GM18511 (cell line): ENCODE data around the gene ANLN.

Experiments
- ATAC-seq: cut with Tn5 transposase; IDR thresholded peaks from one replicate; pipeline ENCODE4 v1.9.1; 2021; ENCODE audit warnings: mild to moderate bottlenecking, moderate library complexity; ENCODE audit not compliant: unreplicated experiment

Gene ANLN

DNA sequence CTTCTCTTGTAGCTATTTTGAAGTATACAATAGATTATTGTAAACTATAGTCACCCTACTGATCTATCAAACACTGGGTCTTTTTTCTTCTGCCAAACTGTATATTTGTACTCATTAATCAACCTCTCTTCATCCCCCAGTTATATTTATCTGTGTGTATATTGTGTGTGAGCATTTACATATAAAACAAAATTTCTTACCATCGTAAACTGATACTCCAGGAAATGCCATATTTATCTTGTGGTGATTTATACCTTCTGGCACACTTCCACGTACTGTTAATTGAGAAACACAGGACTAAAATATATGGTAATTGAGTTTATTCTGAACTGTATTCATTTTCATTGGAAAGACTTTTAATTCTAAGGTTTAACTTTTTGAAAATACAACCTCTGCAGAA, 18.9 kb downstream of the ANLN start:
- no peak for ATAC-seq

DNA sequence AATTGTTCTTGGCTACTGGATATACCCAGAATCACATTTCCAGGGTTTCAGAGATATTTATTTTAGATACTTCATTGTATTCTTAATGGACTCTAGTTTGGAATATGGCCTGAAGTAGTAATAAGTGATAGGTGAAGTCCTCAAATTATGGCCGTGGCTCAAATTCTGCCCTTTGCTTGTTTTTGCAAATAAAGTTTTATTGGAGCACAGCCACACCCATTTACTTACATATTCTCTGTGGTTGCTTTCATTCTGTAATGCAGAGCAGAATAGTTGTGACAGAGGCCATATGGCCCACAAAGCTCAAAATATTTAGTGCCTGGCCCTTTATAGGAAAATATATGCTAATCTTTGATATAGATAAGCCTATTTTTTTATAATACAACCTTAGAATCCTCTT, 19.5 kb downstream of the ANLN start:
- no peak for ATAC-seq

DNA sequence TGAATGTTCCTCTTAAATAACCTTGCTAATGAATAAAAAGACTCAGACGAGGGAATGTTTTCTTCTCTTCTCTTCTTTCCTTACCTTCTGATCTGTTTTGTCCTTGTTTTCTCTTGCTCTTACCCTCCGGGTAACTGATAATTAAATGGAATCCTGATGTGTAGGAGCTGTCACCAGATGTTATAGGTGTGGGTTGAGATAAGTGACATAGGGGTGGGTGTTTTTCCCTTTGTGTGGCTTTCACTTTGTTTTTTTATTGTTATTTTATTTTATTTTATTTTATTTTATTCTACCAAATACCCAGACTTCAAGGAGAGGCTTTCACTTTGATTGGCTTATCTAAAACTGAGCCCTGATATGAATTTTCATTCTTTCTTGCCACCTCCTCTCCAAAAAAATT, 25.5 kb downstream of the ANLN start:
- ATAC-seq: no peak

DNA sequence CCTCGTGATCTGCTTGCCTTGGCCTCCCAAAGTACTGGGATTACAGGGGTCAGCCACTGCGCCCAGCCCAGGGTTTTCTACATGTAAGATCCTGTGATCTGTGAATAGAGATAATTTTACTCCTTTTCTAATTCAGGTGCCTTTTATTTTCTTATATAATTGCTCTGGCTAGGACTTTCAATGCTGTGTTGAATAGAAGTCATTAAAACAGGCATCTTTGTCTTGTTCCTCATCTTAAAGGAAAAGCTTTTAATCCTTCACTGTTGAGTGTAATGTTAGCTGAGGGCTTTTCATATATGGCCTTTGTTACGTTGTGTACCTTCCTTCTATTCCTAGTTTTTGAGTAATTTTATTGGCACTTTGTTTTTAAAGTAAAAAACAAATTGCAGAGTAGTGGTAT, 26.6 kb downstream of the ANLN start:
- no peak for ATAC-seq

DNA sequence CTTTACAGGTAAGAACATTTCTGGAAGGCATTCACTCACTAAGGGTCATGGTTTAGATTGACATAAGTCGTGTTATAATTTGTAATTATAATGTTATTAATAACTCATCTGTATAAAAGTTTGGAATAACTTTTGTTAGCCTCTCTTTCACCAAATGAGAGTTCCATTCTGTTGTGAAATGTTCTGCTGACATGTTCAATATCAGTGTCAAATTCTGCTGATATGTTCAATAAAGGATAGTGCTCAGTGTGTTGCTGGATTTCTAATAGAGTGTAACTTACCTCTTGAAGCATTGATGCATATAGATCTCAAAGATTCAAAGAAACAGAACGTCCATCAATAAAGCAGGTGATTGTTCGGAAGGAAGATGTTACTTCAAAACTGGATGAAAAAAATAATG, 30.6 kb downstream of the ANLN start:
- no peak for ATAC-seq

DNA sequence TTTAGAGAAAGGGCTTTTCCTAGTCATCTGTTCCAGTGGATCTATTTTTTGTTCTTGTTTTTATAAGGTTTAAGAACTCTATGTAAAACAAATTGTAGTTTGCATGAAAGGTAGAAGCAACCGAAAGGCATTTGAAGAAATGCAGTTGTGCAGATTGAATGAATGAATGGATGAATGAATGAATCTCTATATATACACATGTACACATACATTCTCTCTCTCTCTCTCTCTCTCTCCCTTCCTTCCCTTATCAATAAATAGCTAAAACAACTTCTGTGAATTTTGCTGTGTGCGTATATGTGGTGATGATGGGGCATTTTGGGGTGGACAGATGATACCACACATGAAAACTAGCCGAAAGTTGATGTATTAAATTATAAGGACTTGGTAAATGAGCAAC, 32.4 kb downstream of the ANLN start:
- ATAC-seq: no peak

- no peak for ATAC-seq
These were observed 34.0 kb downstream of the ANLN start for GRCh38 chr7:36423633-36424032.

DNA sequence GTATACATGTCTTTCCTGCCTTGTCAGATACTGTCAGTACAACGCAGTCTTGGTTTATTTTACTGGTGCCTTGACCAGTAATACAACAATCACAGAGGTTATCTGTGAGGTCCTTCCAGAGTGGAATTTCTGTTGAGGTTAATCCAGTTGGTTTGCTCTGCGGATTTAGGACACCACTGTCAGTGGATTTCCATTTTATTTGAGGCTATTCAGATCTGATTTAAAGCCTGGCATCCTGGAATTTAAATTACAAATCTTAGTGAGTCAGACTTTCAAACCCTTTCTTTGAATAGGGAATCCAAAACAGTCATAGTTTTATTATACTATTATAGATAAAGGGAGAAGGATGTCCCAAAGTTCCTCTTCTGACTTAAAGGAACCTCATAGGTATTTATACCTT, 40.5 kb downstream of the ANLN start:
- ATAC-seq: no peak

- ATAC-seq: no peak
These were observed 41.2 kb downstream of the ANLN start for GRCh38 chr7:36430881-36431280.

- no peak for ATAC-seq
These were observed 48.5 kb downstream of the ANLN start for GRCh38 chr7:36438211-36438610.

DNA sequence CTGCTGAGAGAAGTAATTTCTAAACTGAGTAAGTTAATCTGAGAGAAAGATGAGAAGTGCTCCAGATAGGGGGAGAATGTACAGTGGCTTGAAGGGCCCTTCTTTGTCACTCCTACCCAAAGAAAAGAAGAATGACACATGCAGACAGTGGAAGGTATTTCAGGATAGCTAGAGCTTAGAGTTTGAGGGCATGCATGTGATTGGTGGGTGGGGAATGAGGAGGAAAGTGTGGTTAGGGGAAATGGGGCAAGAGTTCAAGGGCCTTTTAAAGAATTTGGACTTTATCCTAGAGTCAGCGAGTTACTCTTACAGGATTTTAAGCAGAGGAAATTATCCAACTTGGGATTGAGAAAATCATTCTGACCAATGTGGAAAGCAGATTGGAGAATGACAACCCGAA, 50.0 kb downstream of the ANLN start:
- no peak for ATAC-seq

- ATAC-seq: no peak
These were observed 51.2 kb downstream of the ANLN start for GRCh38 chr7:36440880-36441279.

GRCh38 chr7:36441344-36442022, 51.8 kb downstream of the ANLN start:
- ATAC-seq: no peak

GRCh38 chr7:36448781-36449379, 59.2 kb downstream of the ANLN start:
- ATAC-seq: no peak

DNA sequence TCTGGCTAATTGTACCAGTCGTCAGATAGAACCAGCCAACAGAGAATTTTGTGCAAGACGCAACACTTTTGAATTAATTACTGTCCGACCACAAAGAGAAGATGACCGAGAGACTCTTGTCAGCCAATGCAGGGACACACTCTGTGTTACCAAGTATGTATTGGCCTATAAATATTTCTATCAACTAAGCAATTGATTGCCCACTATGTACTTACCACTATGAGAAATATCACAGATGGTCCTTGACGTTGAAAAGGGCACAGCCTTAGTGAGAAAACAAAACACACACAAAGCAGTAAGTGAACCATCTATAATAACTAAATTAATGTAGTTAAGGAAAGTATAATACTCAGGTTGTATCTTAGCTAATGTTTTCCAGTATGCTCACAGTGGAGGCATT, 60.0 kb downstream of the ANLN start:
- no peak for ATAC-seq

- no peak for ATAC-seq
These were observed 64.1 kb downstream of the ANLN start for GRCh38 chr7:36453769-36454168.

DNA sequence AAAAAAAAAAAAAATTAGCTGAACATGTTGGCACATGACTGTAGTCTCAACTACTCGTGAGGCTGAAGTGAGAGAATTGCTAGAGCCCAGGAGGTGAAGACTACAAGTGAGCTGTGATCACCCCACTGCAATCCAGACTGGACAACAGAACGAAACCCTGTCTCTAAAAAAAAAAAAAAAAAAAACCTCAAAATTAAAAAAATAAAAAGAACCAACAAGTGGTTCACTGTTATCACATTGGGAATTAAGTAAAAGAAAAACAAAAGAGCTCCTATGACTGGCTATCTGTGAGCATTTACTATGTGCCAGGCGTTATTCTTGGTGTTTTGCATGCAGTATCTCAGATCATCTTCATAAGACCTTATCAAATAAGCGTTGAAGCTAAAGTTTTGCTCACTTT, 66.0 kb downstream of the ANLN start:
- no peak for ATAC-seq

- ATAC-seq: no peak
These were observed 66.5 kb downstream of the ANLN start for GRCh38 chr7:36456138-36456537.

- ATAC-seq: no peak
These were observed 66.9 kb downstream of the ANLN start for GRCh38 chr7:36456548-36456947.

DNA sequence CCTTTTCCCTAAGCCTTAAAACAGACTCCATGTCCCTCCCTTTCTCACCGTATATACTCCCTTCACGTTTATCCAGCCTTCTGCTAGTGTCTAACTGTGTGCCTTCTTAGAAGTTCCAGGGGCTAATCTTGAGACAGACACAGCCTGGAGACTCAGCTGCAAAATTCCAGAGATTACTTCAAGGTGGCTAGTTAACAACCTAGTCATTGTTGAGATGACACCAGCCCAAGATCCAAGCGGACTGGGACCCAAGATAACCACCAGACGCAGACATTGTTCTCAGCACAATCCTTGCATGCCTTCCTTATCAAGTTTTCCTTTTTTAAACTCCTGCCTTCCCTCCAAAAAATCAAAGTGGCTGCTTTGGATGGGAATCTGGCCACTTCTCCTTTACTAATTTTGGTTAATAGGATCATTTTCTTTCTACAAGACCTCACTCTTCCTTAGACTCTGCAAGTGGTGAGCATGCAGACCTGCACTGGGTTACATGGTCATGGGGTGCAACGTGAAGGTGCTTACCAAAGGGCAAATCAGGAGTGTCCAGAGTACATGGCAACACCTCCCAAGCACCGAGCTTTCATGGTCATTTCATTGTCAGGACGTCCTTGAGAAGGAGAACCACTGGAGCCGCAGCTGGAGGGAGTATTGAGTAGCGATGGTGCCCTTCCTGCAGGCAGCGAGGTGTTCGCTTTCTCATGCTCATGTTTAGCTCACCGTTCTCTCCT, 69.7 kb downstream of the ANLN start:
- no peak for ATAC-seq

DNA sequence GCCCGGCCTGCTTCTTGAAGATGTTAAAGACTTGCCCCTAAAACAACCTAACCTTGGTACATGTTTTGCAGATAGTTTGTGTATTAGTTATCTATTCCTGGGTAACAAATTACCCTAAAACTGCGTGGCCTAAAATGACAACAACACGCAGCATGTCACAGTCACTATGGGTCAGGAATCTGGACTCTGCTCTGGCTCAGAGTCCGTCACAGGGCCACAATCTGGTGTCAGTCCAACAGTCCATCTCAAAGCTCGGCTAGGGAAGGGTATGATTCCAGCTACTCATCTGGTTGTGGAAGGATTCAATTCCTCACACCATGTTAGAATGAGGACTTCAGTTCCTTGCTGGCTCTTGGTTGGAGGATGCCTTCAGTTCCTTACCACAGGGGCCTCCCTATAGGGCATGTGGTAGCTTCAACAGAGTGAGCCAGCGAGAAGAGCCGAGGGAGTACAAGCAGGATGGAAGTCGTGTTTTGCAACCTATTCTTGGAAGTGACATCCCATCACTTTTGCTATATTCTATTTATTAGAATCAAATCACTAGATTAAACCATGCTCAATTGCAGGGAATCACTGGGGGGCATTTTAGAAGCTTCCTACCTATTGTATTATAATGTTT, 71.3 kb downstream of the ANLN start:
- ATAC-seq: no peak

DNA sequence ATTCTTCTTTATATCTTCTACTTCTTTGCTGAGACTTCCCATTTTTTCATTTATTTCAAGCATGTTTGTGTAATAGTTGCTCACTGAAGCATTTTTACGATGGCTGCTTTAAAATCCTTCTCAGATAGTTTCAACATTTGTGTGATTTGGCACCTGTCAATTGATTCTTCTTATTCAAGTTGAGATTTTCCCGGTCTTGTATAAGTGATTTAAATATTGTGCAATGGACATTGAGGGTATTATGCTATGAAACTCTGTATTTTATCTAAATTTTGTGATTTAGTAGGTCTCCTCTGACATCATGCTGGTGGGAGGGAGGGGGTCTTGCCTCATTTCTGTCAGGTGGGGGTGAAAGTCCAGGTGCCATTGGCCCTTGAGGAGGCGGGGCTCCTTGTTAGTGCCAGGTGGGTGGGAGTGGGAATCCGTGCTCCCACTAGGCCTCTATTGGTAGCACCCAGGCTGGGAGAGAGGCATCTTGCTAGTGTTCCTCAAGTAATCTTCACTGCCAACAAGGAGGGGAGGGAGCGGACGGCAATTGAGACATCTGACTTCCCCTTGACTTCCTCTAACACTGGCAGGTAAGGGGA, 73.0 kb downstream of the ANLN start:
- no peak for ATAC-seq
